NCI-H1092 treated with DMSO at 0.1 percent for 48 hours (cell line): ENCODE results near the gene ADARB2.
A peak's percentile ranks its signal among the peaks of the same experiment; 100 is the strongest.
"Not testable (repeated sequence)": the region's sequence is repeated elsewhere in the genome, so short reads cannot be mapped to it uniquely, and the experiment has no call there.

Source experiments
- DNase-seq: peaks from one replicate; lab custom pipeline; 2025; lab: John Stamatoyannopoulos, UW

The ADARB2 gene

DNA sequence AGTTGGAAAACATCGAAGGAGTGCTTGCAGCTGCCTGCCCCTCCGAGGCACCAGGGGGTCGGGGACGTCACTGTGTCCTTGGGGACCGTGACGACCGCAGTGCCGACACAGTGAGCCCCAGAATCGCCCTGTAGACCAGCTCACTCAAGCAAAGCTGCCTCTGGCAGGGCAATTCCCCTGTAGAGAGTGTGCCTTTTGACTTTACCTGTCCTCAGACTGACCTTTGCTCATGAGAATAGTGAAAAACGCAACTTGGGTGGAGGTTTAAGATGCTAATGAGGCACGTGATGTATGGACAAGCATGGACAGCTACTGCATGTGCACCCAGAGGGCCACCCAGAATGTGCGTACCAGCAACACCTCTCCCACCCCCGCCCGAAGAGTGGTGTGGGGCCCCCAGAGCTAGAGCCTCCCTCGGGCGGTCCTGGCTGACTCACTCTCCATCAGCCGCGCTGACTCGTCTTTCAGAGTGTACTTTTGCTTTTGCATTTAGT lies 271.9 kb downstream of the ADARB2 start:
- no peak for DNase-seq

DNA sequence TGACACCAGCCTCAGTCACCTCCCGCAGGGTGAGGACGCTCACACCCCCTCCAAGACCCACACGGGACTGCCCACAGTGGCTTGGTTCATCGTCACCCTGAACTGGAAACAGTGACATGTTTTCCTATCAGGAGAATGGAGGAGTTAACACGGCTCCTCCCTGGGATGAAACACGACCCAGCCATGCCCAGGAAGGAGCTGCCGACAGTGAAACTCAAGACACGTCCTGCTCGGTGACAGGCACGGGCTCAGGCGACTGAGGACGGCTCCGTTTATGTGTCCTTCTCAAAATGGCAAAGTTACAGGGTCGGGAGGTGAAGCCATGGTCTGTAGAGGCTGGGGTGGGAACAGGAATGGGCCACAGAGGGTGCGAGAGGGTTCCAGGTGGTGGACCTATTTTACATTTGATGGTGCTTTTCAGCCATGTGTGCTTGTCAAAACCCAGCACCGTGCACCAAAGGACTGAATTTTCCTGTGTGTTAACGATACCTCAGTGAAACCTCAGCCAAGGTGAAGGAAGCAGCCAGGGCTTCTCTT lies 272.4 kb downstream of the ADARB2 start:
- peak; percentile 54 for DNase-seq

DNA sequence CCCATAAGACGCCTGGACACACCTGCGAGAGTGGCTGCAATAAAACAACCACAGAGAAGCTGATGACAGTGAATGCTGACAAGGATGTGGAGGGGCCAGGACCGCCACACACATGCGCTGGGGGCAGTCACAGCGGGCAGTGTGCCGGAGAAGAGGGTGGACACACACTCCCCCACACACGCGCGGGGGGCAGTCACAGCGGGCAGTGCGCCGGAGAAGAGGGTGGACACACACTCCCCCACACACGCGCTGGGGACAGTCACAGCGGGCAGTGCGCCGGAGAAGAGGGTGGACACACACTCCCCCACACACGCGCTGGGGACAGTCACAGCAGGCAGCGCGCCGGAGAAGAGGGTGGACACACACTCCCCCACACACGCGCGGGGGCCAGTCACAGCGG lies 273.4 kb downstream of the ADARB2 start:
- not testable (repeated sequence) for DNase-seq

DNA sequence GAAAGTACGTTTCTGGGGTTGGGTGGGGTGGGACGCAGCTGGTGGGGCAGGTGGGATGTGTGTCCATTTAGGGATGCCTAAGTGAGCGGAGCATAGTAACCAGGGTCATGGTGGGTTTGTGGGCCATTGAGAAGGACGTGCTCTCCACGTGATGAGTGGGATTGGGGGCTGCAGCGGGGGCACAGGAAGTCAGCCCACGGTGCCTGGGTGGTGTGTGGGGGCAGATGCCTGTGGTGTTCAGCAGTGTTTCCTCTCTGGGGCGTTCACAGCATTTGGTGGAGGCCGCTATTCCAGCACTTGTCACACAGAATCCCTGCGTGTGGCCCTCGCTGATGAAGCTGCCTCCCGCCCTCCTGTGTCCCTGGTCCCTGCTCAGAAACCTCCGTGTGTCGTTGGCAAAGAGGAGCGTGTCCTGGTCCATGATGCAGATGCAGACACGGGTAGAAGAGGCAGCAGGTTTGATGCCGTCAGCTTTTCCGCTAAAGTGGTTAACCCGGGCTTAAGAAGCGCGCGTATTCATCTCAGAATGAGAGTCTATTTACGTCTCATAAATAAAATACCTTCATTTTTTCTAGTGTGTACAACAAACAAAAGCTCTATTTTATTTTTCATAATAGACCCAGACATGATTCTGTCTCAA lies 274.2 kb downstream of the ADARB2 start:
- no peak for DNase-seq

DNA sequence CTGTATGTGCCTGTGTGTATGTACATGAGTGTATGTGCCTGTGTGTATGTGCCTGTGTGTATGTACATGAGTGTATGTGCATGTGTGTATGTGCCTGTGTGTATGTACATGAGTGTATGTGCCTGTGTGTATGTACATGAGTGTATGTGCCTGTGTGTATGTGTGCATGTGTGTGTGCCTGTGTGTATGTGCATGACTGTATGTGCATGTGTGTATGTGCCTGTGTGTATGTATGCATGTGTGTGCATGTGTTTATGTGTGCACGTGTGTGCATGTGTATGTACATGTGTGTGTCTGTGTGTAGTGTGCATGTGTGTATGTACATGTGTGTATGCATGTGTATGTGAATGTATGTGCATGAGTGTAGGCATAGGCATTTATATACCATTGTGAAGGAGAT lies 274.8 kb downstream of the ADARB2 start:
- DNase-seq, result no peak

DNA sequence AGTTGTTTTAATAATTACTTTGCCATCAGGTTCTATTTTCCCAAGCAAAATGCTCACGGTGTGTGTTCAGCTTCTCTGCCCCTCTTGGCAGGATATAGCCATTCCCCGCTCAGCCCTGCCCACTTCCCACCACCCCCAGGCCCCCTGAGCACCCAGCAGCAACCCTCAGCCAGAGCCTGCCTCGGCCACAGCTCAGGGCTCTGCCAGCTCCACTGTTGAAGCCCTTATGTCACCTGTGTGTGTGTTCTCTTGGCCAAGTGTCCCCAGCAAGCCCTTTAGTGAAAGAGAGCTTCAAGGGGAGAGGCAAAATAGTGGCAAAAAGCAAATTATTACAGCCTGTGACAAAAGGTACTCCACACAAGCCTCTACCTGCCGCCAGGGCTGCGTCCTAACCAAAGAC lies 275.3 kb downstream of the ADARB2 start:
- DNase-seq, result no peak

DNA sequence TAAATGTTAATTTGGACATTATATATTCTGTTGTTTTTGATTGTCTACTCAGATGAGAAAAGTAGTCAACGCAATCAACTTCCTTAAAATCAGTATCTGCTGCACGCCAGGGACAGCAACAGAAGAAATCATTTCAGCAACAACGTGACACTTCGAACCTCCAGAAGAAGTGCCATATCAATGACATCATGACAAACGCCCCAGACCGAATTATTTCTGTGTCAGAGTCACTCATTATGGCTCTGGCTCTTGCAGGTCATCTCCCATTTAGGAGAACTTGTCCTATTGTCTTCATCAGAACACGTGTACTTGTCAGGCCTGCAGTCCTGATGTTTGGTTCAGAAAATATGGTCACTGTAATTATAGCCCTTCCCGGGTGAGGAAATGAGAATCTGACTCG lies 276.3 kb downstream of the ADARB2 start:
- DNase-seq, result no peak

DNA sequence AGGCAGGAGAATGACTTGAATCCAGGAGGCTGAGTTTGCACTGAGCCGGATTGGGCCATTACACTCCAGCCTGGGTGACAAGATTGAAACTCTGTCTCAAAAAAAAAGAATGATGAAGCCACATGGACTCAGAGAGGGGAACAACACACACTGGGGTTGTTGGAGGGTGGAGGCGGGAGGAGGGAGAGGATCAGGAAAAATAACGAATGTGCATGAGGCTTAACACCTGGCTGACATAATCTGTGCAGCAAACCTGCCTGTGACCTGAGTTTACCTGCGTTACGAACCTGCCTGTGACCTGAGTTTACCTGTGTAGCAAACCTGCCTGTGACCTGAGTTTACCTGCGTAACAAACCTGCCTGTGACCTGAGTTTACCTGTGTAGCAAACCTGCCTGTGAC lies 277.7 kb downstream of the ADARB2 start:
- DNase-seq, result not testable (repeated sequence)

DNA sequence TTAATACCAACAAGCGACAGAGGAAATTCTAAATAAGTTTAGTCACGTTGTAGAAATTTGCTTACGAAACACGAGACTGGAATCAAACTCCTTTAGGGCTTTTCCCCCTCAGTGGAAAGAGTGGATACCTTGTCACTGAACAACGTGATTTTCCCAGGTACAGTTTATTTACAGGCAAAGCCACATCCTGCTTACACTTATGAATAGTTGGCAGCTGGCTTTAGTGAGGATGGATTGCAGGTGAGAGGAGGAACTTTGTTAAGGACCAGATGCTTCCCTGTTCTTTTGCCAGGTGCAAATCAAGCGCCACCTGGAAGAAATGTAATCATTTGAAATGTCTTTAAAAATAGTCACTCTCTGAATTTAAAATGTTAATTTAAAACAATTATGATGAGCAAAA lies 282.4 kb downstream of the ADARB2 start:
- DNase-seq, result peak; percentile 26

DNA sequence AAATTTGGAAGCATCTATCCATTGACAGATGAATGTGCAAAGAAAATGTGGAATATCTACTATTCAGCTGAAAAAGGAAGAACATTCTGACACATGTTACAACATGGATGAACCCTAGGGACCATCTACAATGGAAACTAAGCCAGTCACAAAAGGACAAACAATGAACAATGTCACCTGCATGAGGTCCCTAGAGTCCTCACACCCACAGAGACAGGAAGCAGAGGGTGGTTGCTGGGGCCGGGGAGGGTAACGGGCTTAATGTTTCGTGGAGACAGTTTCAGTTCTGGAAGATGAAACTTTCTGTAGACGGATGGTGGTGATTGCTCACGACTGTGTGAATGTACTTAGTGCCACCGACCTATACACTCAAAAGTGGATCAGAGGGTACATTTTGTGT lies 282.9 kb downstream of the ADARB2 start:
- DNase-seq, result no peak

DNA sequence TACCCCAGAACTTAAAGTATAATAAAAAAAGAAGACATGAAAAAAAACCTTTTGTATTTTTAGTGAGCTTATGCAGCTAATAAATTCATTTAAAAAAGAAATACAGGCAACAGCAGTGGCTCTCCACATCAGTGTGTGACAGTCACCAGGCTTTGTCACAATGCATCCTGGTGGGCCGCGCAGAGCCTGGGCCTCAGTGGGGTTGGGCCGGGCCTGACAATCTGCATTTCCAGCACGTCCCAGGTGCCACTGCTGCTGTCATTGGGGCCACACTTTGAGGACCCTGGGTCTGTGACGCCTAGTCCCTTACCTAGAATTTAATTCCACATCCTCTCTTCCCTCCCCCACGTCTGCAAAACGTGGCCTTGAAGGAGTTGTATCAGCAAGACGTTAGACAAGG lies 284.5 kb downstream of the ADARB2 start:
- no peak for DNase-seq

DNA sequence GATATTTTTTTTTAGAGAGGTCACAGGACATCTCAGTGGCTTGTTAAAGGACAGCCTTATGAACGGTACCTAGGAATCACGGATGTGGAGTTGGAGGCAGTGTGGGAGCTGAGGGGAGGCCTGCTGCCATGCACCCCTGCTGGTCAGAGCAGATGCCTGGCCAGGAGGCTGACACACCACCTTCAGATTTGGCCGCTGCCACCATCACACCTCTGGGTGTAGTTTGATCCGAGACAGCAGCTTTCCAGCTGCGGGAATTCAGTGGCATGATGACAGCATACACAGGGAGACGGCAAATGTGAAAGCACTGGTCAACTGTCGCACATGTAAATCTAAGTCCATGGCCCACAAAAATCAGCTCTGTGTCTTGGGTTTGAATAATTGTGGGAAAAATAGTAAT lies 285.4 kb downstream of the ADARB2 start:
- DNase-seq, result no peak

DNA sequence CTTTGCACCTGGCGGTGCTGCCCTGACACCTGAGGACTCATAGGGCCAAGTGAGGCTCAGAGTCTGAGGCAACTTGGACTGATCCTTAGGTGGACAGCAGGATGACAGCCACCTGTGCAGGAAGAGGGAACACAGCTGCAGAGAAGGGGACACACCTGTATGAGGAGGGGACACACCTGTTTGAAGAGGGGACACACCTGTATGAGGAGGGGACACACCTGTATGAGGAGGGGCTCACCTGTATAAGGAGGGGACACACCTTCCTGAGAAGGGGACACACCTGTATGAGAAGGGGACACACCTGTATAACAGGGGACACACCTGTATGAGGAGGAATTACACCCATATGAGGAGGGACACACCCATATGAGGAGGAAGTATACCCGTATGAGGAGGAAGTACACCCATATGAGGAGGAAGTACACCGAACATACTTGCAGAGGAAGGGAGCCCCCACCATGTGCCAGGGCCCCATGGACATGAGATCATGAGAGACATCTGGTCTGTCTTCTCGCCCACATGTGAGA lies 285.9 kb downstream of the ADARB2 start:
- DNase-seq, result no peak

DNA sequence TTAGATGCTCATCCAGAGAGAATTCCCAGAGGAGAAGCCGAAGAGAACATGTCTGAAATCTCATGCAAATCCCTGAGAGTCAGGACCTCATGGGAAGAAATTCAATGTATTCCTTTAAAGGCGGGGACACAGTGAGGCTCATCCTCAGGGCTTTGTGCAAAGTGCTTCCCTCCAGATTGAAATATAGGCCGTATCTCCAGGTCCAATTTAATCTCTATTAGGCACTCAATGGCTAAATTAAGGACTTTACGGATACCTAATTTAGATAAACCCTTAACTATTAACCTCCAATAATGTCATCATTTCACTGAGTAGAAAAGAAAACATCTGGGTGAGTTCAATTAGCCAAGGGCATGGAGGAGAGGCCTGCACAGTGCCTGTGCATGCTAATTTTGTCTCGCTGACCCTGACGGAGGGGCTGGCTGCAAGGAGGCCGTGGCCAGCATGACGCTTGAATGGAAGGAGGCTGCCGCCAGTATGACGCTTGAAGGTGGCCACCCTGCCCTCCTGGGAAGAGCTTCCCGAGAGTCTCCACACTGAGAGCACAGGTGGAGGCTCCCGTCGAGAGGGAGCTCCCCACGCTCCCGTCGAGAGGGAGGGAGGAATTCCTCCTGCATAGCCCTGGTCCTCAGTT lies 287.6 kb downstream of the ADARB2 start:
- no peak for DNase-seq

DNA sequence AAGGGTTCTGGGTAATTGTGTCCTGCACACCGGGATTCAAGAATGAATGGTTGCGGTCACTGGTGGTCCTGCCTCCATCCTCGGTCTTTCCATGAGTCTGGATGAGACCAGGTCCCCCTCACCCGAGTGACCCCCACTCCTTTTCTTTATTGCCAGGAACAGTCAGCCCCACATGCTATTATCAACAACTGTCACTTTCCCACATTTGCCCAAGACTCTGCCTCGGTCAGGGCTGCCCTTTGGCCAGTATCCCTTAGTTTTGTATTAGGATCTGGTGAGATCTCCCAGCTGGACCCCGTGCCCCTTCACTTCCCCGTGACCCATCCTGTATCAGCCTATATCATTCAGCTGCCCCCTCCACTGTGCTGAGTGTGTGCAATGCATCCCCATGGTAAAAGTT lies 288.3 kb downstream of the ADARB2 start:
- DNase-seq, result no peak

DNA sequence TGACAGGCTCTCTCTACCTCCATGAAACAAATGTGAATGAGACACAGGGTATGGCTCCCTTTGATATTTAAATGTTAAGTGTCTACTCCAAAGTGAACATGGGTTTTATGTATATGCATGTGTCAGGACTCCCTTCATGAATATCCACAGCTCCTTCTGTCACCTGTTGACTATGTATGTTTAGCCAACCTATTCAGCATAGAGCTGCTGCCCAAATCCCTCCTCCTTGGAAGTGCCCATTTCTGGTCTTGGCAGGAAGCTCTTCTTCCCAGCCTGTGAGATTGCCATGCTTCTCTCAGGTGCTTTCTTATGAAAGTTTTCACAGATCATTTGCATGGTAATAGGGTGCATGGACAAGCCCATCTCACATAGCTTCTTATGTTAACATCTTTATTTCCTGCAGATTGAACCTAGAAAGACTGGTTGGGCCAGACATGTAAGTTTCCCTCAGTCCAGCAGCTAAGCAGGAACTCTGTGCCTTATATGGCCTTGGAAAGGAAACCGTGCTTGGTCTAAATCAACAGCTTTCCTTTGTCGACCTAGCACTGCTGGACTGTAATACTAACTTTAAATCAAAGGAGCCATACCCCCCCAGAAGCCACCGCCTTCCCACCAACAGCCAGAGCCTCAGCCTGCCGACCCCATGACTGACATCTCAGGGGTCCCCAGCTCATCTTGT lies 288.9 kb downstream of the ADARB2 start:
- no peak for DNase-seq

DNA sequence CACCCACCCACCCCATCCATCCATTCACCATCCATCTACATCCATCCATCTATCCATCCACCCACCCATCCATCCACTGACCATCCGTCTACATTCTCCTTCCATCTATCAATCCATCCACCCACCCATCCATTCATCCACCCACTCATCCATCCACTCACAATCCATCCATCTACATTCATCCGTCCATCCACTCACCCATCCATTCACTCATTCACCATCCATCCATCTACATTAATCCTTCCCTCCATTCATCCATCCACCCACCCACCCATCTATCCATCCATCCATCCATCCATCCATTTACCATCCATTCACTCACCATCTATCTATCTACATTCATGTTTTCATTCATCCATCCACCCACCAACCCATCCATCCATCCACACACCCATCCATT lies 292.5 kb downstream of the ADARB2 start:
- no peak for DNase-seq

DNA sequence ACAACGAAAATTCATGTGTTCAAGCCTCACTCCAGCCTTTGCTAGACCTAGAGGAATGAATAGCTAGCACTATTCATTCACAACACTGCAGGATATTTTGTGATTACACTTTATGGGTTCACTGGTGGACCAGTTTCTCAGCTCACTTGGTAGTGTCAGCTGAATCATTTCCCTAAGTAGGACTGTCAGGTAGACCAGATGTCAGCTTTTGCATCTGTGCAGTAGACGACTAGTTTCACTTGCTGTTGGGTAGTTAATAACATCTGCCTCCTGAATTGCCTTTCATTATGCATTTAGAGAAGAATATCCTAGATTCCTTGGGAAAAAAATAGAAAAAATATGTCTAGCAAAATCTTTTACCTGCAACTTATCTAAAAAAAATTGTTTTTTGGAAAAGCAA lies 296.4 kb downstream of the ADARB2 start:
- no peak for DNase-seq

DNA sequence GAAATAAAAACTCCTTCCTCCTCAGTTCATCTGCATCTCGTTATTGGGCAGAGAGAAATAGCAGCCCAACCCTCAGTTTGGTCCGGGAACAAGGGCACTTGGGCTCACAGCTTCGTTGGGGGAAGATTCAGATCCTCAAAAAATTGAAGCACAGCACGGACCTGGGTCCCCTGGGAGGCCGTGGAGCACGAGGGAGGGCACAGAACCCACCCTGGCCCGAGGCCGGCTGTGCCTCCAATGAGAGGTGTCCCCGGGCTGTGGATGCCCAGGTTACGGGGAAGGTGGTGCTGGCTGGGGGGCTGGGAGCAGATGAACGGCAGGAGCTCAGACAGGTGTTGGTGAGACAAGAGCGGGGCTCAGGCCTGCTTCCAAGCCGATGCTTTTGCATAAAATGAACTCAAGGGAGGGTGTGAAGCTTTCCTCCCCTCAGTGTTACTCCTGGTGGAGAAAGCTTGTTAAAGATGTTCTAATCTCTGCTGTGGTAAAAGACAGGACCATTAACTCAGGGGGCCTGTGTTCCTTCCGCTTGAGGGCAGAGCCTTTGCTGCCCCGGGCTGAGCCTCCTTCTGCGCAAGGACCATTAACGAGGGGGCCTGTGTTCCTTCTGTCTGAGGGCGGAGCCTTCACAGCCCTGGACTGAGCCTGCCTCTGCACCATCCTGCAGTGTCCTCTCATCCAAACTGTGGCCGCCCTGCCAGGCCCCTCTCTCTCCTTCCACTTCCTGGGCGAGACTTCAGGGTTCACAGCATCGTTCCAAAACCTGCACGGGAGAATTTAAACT lies 302.2 kb downstream of the ADARB2 start:
- peak; percentile 26 for DNase-seq

DNA sequence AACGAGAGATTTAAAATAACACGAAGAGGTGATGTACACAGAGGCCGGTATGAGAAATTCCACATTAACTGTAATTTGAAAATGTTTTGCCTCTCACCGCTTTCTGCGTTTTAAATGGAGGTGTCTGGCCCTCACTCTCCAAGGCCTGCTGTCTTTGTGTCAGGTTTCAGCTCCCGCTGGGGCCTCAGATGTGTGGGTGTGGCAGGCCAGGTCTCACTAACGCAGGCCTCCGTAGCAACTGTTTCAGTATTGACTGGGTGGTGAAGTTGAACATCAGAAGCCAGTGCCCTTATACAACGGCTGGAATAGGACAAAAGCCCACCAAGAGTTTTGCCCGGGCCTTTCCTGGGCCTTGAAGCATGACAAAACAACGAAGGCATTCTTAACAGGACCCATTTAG lies 303.1 kb downstream of the ADARB2 start:
- no peak for DNase-seq

DNA sequence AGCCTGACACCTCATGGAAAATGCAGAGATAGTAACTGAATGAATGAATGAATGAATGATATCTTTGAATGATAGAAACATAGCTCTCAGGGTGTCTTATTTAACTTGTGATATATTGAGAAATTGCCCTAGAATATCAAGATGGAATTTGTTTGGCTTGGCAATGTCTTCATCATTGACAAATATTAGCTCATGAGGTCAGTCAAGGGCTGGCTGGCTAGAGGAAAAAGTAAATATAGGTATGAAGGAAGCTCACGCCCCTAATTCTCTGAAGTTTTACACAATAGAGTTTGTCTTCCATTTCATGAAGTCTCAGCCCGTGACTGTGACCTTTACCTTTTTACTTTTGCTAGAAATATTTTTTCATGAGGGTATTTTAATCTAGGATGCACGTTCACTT lies 305.2 kb downstream of the ADARB2 start:
- no peak for DNase-seq

DNA sequence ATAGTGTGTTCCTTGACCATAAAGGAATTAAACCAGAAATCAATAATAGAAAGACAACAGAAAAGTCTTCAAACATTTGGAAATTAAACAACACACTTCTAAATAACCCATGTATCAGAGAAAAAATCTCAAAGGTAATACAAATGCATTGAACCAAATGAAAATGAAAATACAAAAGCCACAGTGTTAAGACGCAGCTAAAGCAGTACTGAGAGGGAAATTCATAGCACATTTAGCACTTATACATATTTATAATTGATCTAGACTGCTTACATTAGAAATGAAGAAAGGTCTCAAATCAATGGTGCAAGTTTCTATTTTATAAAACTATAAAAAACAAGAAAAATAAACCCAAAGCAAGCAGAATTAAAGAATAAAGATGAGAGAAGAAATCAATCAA lies 306.1 kb downstream of the ADARB2 start:
- DNase-seq, result no peak
